ENCODE measurements around the gene AQP1. TPM values are rescaled to one million over a fixed set of nuclear protein-coding genes. Genes with fewer than 3 reads are reported as not detected.
A peak's percentile ranks its signal among the peaks of the same experiment; 100 is the strongest.

The AQP1 gene
- total RNA-seq, 1 experiment from 2014 or later = 0.49 TPM

GRCh38 chr7:30893357-30893756, 18.3 kb upstream of the AQP1 start:
- TF ChIP-seq CTCF (conservative IDR thresholded peaks at IDR 0.05; ENCODE audit: low read depth, low read length) (no peak), EZH2 (IDR thresholded peaks at IDR 0.05; ENCODE audit: borderline replicate concordance, low read depth, low read length, poor library complexity, severe bottlenecking) (no peak)
- ChIA-PET CTCF (no interaction called here), POLR2A (ENCODE audit: low non-redundant PET) (no interaction called here)
- no peak overlapping the region for H3K4me3 ChIP-seq (ENCODE audit: low read depth, low read length, poor library complexity, severe bottlenecking)
- H3K9me3 ChIP-seq (ENCODE audit: low read depth, low read length, poor library complexity, severe bottlenecking) = no peaks in the 10 kb centered on the region
- no TSS peak for BruUV-seq (replicated peaks)
- H3K27ac ChIP-seq (ENCODE audit: low read depth, low read length, poor library complexity, severe bottlenecking) = no peak overlapping the region
- intact Hi-C loops (cut with micrococcal nuclease; ENCODE audit: unreplicated experiment) = no loop called here
- DNase-seq (ENCODE audit: low spot score) = no peak
- H3K27me3 ChIP-seq (replicated peaks; ENCODE audit: insufficient read depth, low read depth, low read length, poor library complexity) = no peaks in the 10 kb centered on the region
- H3K4me1 ChIP-seq (ENCODE audit: insufficient read depth, low read length, poor library complexity, severe bottlenecking) = peaks cover 14% of the 10 kb centered on the region
- no peaks in the 10 kb centered on the region for H3K36me3 ChIP-seq (ENCODE audit: insufficient read depth, low read length, poor library complexity, severe bottlenecking)

DNA sequence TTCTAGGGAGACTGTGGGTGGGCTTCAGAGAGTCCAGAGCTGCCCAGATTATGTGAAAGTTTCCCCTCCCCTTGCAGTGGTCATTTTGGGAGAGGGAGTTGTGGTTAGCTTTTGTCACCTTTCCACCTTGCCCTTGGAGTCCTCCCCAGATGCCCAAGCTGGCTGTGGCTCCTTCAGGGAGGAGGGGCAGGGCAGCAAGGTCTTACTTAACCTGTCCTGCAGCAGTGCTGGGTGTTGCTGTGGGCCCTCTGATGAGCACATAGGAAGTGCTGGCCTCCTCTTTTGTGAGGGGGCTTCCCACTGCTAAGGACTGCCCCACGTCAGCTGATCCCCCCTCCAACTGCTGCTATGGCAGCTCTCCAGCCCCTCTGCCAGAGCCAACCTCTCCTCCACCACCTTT, 17.6 kb upstream of the AQP1 start:
- no peaks in the 10 kb centered on the region for H3K27me3 ChIP-seq (replicated peaks; ENCODE audit: insufficient read depth, low read depth, low read length, poor library complexity)
- no peaks in the 10 kb centered on the region for H3K36me3 ChIP-seq (ENCODE audit: insufficient read depth, low read length, poor library complexity, severe bottlenecking)
- H3K9me3 ChIP-seq (ENCODE audit: low read depth, low read length, poor library complexity, severe bottlenecking) = no peaks in the 10 kb centered on the region
- no TSS peak for BruUV-seq (replicated peaks)
- TF ChIP-seq EZH2 (IDR thresholded peaks at IDR 0.05; ENCODE audit: borderline replicate concordance, low read depth, low read length, poor library complexity, severe bottlenecking) = no peak
- TF ChIP-seq CTCF (conservative IDR thresholded peaks at IDR 0.05; ENCODE audit: low read depth, low read length) = no peak
- DNase-seq (ENCODE audit: low spot score) = no peak
- ChIA-PET POLR2A (ENCODE audit: low non-redundant PET) (no interaction called here), CTCF (no interaction called here)
- no peak overlapping the region for H3K4me3 ChIP-seq (ENCODE audit: low read depth, low read length, poor library complexity, severe bottlenecking)
- H3K27ac ChIP-seq (ENCODE audit: low read depth, low read length, poor library complexity, severe bottlenecking) = no peak overlapping the region
- intact Hi-C loops (cut with micrococcal nuclease; ENCODE audit: unreplicated experiment) = no loop called here
- H3K4me1 ChIP-seq (ENCODE audit: insufficient read depth, low read length, poor library complexity, severe bottlenecking) = peaks cover 14% of the 10 kb centered on the region

DNA sequence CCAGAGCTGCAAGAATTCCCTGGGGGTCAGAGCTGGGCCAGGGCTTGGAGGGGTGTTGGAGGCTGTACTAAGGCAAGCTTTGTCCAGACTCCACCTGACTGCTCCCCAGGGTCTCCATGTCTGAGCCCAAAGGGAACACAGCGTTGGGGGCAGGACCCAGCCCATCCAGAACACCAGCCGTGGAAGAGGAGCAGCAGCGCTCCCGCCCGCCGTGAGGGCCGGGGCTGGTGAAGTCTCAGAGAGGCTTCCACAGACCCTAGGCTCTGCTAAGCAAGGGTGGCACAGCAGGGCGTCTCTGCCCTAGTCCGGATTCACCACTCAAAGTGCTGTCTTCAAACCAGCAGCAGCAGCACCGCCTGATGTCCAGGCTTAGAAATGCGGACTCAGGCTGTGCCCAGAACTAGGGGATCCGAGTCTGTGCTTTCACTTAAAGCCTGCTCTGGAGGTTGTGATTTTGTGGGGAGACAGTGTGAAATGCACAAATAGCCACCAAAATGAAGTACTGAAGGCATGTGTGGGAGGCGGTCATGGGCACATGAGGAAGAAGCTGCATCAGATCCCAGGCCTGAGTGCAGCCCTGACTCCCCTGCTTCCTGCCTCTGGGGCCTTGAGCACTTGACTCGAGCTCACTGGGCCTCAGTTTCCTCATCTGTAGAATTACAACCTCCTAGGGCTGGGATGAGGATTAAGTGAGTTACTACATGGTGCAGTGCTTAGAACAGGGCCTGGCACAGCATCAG, 16.6 kb upstream of the AQP1 start:
- no peak for DNase-seq (ENCODE audit: low spot score)
- Histone ChIP-seq H3K9me3 (ENCODE audit: low read depth, low read length, poor library complexity, severe bottlenecking) (no peaks in the 10 kb centered on the region), H3K27ac (ENCODE audit: low read depth, low read length, poor library complexity, severe bottlenecking) (no peak overlapping the region), H3K4me1 (ENCODE audit: insufficient read depth, low read length, poor library complexity, severe bottlenecking) (peaks cover 14% of the 10 kb centered on the region), H3K27me3 (replicated peaks; ENCODE audit: insufficient read depth, low read depth, low read length, poor library complexity) (no peaks in the 10 kb centered on the region), H3K36me3 (ENCODE audit: insufficient read depth, low read length, poor library complexity, severe bottlenecking) (no peaks in the 10 kb centered on the region), H3K4me3 (ENCODE audit: low read depth, low read length, poor library complexity, severe bottlenecking) (no peak overlapping the region)
- intact Hi-C loops (cut with micrococcal nuclease; ENCODE audit: unreplicated experiment) = no loop called here
- POLR2A ChIA-PET (ENCODE audit: low non-redundant PET) = no interaction called here
- CTCF ChIA-PET = no interaction called here
- peak; percentile 21; the same call in 1 of the 2 replicates for TF ChIP-seq CTCF (conservative IDR thresholded peaks at IDR 0.05; ENCODE audit: low read depth, low read length)
- no peak for TF ChIP-seq EZH2 (IDR thresholded peaks at IDR 0.05; ENCODE audit: borderline replicate concordance, low read depth, low read length, poor library complexity, severe bottlenecking)
- no TSS peak for BruUV-seq (replicated peaks)
